Measurements from ENCODE around the gene GGN.
"Not testable (repeated sequence)": the region's sequence is repeated elsewhere in the genome, so short reads cannot be mapped to it uniquely, and the experiment has no call there.

Gene GGN

DNA sequence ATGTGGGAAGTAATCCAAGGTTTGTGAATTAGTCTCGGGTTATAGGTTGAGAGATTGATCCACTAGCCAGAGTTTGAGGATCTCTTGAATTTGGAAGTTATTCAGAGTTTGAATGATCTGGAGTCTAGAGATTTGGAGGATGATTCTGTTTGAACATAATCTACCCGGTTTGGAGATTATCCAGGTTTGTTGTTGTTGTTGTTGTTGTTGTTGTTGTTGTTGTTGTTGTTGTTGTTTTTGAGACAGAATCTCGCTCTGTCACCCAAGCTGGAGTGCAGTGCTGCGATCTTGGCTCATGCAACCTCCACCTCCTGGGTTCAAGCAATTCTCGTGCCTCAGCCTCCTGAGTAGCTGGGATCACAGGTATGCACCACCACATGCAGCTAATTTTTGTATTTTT, 24.1 kb upstream of the GGN start:
- not testable (repeated sequence) for DNase-seq (ENCODE audit: low read depth)

- no peak for DNase-seq (ENCODE audit: low read depth)
Observed at GRCh38 chr19:38411041-38411712, 23.3 kb upstream of the GGN start.

- DNase-seq (ENCODE audit: low read depth) = not testable (repeated sequence)
Observed at GRCh38 chr19:38410407-38410806, 22.6 kb upstream of the GGN start.

- no peak for DNase-seq (ENCODE audit: low read depth)
Observed at GRCh38 chr19:38409631-38410133, 21.8 kb upstream of the GGN start.

DNA sequence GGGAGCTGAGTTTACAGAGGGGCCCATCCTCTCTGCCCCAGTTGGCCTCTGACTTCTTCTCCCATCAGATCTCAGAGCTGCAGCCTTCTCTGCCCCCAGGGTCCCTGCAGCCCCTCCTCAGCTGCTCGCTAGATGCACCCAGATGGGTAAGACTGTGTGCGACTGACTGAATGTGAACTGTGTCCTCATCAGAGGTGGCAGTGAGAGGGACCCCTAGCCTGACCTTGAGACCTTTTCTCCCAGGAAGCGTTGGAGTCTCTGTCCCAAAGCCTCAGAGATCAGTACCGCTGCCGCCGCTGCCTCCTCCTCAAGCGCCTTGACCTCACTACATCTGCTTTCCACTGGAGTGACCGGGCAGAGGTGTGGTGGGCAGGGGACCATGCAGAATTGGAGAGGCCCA, 17.4 kb upstream of the GGN start:
- no peak for DNase-seq (ENCODE audit: low read depth)

- no peak for DNase-seq (ENCODE audit: low read depth)
Observed at GRCh38 chr19:38404858-38405257, 17.0 kb upstream of the GGN start.

DNA sequence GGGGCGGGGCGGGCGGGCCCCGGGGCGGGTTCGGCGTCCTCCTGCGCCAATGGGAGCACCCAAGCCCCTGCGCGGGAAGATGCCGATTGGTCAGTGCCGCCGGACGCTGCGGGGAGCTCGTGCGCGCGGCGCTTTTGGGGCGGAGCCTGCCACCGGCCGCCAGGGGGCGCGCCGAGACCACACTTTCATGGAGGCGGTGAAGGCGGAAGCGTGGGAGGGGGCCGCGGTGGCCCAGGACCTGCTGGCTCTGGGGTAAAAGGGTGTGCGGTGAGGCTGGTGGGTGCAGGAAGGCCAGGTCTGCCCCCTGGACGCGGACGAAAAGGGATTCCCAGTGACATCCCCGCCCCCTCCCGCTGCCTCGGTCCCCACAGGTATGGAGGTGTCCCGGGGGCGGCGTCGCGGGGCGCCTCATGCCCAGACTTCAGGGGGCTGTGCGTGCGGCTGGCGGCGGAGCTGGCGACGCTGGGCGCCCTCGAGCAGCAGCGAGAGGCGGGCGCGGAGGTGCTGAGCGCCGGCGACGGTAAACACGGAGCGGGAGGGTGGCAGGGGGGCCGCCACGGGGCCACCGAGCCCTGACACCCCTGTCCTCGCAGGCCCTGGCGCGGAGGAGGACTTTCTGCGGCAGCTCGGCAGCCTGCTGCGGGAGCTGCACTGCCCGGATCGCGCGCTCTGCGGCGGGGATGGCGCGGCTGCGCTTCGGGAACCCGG, 15.3 kb upstream of the GGN start, which contains the start of gene FAM98C:
Gene FAM98C (plus strand): TSS at position 127 of the 708 bp plus-strand sequence. CDS start 61 bp downstream, at position 188.
- peak; percentile 94 for DNase-seq (ENCODE audit: low read depth)

- no peak for DNase-seq (ENCODE audit: low read depth)
Observed at GRCh38 chr19:38402623-38402966, 14.8 kb upstream of the GGN start.

- DNase-seq (ENCODE audit: low read depth) = no peak
Observed at GRCh38 chr19:38401148-38401547, 13.3 kb upstream of the GGN start.

- DNase-seq (ENCODE audit: low read depth) = no peak
Observed at GRCh38 chr19:38400361-38400760, 12.5 kb upstream of the GGN start.

DNA sequence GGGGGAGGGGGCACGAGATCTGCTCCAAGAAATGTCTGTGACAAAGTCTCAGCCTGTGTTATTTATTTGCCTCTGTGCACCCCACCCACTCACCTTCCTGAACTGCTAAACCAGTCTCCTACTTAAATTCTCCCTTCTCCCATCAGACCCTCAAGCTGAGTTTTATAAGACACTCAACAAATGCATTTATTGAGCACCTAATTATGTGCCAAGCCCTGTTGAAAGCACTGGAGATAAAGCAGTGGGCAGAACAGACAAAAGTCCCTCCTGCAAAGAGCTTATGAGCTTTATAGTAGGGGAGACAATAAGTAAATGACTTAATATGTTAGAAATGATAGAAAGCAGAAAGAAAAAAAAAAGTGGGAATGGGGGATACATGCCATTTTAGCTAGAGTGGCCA, 11.7 kb upstream of the GGN start:
- no peak for DNase-seq (ENCODE audit: low read depth)

DNA sequence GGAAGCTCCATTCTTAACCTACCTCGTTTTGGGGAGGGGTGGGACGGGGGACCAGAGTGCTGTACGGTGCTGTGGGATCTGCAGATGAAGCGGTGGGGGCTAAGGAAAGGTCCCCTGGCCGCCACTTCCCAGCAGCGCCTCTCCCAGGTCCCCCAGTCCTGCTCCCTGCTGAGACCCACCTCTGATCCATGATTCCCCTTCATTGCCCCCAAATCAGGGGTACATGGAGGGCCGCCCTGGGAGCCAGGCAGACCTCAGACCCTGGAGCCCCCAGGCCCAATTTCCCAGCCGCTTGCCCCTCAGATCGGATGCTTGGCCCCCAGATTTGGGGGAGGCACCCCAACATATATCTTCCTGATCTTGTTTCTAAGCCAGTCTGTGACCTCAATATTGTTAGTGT, 11.2 kb upstream of the GGN start:
- no peak for DNase-seq (ENCODE audit: low read depth)

DNA sequence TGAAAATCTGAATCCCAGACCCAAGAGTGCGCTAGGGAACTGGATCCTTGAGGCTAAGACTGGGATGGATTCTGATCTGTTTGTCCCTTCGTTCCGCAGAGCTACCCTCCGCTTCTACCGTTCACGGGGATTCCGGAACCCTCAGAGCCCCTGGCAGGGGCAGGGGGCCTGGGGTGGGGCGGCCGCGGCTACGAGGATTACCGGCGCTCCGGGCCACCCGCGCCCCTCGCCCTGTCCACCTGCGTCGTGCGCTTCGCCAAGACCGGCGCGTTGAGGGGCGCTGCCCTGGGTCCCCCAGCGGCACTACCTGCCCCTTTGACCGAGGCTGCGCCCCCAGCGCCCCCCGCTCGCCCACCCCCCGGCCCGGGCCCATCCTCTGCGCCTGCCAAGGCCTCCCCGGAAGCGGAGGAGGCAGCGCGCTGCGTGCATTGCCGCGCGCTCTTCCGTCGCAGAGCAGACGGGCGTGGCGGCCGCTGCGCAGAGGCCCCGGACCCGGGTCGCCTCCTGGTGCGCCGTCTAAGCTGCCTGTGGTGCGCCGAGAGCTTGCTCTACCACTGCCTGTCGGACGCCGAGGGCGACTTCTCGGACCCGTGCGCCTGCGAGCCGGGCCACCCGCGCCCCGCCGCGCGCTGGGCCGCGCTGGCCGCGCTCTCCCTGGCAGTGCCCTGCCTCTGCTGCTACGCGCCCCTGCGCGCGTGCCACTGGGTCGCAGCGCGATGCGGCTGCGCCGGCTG, 7.7 kb upstream of the GGN start:
- DNase-seq (ENCODE audit: low read depth) = peak; percentile 28

- peak; percentile 63 for DNase-seq (ENCODE audit: low read depth)
Observed at GRCh38 chr19:38394488-38394887, 6.7 kb upstream of the GGN start.

DNA sequence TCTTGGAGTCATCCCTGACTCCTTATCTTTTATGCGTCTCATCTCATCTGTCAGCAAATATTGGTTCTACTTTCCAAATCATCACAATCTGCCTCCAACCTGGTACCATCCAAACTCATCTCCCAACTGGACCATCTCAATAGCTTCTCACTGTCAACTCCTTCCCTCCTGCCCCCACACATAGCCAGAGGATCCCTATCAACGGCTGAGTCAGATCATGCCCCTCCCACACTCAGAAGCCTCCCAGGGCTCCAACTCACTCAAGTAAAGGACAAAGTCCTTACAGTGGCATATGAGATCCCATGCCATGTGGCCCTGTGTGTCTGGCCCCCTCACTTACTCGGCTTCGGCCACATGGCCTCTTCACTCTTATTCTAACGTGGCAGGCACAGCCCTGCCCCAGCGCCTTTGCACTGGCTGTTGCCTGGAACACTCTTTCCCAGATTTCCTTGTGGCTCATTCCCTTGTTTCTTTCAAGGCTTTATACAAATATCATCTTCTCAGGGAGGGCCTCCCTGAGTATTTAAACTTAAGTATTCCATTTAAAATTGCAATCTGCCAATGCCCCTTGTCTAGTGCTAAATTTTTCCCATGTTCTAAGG, 5.0 kb upstream of the GGN start:
- DNase-seq (ENCODE audit: low read depth) = no peak

DNA sequence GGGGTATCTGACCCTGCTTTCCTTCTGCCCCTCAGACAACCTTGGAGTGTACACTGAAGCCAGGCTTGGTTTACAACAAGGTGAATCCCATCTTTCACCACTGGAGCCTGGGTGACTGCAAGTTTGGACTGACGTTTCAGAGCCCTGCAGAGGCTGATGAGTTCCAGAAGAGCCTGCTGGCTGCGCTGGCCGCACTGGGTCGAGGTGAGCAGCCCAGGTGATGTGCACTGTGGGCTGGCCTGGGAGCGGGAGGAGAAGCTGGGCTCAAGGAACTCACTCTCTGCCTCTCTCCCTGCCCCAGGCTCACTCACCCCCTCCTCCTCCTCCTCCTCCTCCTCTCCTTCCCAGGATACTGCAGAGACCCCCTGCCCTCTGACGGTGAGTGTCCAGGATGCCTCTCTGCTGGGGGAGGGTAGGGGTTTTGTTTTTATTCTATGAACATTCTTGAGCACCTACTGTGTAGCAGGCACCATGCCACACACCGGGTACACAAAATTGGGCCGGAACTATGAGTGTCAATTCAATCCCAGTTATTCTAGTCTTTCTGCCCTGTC, 4.2 kb upstream of the GGN start:
- DNase-seq (ENCODE audit: low read depth) = no peak

- DNase-seq (ENCODE audit: low read depth) = no peak
Observed at GRCh38 chr19:38389957-38390924, 2.4 kb upstream of the GGN start.

DNA sequence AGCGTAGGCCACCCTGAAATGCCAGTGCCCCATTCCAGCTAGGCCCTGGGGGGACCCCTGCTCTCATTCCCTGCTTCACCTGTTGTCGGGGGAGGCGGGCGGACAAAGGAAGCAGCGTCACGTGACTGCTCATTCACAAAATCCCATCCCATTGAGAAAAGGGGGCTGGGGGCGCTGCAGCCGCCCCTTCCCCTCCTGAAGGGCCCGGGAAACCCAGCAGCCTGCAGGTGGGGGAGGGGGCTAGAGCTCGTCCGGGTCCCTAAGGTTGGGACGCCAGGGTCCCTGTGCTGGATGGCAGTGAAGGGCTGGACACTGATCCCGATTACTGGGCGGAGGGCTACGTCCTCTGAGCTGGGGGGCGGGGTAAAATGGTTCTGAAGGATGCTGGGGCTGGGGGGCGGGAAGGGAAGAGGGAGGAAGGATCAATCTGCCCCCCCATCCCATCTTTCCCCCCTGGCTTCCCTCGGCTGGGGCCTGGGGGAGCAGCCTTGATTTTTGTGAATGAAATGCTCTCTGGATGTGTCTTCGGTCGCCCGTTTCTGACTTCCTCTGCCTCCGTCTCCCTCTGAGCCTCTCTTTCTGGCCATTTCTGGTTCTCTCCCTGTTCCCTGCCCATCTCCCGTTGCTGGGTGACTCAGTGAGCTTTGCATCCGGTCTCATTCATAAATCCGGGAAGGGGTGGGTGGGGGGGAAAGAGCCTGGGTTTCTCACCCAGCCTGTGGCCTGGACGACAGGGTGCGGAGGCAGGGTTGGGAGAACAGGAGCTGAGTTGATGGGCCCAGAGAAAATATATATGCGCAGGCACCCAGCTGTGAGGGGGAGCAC, 1.5 kb upstream of the GGN start:
- no peak for DNase-seq (ENCODE audit: low read depth)

- DNase-seq (ENCODE audit: low read depth) = no peak
Observed at GRCh38 chr19:38388349-38389100, 691 bp upstream of the GGN start, which contains the start of gene SPRED3. Gene SPRED3 (plus strand): TSS chr19:38388697. CDS start chr19:38390303, 1,606 bp downstream.
